GM12872 (cell line): ENCODE data around the gene NUP58.

Experiments
- CTCF ChIP-seq: IDR thresholded peaks from 3 replicates; pipeline ENCODE4 v1.5.1; 2011; ENCODE audit warnings: low read depth, mild to moderate bottlenecking, low read length, moderate library complexity; ENCODE audit not compliant: insufficient read depth

NUP58 gene

GRCh38 chr13:25380082-25380481 is 78.7 kb downstream of the NUP58 start:
- TF ChIP-seq CTCF, result no peak

- TF ChIP-seq CTCF, result no peak
Observed at GRCh38 chr13:25380741-25381324, 79.4 kb downstream of the NUP58 start.

- no peak for TF ChIP-seq CTCF
Observed at GRCh38 chr13:25384758-25385410, 83.5 kb downstream of the NUP58 start.

- TF ChIP-seq CTCF, result no peak
Observed at GRCh38 chr13:25391932-25392331, 90.5 kb downstream of the NUP58 start.
